ENCODE results near the gene PDE4D.

The PDE4D gene

GRCh38 chr5:59358005-59358861, 535.3 kb downstream of the PDE4D start:
- DNase-seq (ENCODE audit: low spot score), result no peak

- no peak for DNase-seq (ENCODE audit: low spot score)
Observed at GRCh38 chr5:59357381-59357977, 536.0 kb downstream of the PDE4D start.

GRCh38 chr5:59356813-59357380, 536.6 kb downstream of the PDE4D start:
- DNase-seq (ENCODE audit: low spot score), result no peak

- DNase-seq (ENCODE audit: low spot score), result no peak
Observed at GRCh38 chr5:59354811-59355210, 538.7 kb downstream of the PDE4D start.

- no peak for DNase-seq (ENCODE audit: low spot score)
Observed at GRCh38 chr5:59354274-59354673, 539.3 kb downstream of the PDE4D start.

GRCh38 chr5:59351076-59351794, 542.3 kb downstream of the PDE4D start:
- no peak for DNase-seq (ENCODE audit: low spot score)

- no peak for DNase-seq (ENCODE audit: low spot score)
Observed at GRCh38 chr5:59348189-59348588, 545.3 kb downstream of the PDE4D start.

- DNase-seq (ENCODE audit: low spot score), result no peak
Observed at GRCh38 chr5:59346982-59347381, 546.5 kb downstream of the PDE4D start.

- DNase-seq (ENCODE audit: low spot score), result no peak
Observed at GRCh38 chr5:59346514-59346913, 547.0 kb downstream of the PDE4D start.

- no peak for DNase-seq (ENCODE audit: low spot score)
Observed at GRCh38 chr5:59342181-59342580, 551.3 kb downstream of the PDE4D start.

- no peak for DNase-seq (ENCODE audit: low spot score)
Observed at GRCh38 chr5:59341760-59342159, 551.8 kb downstream of the PDE4D start.

- no peak for DNase-seq (ENCODE audit: low spot score)
Observed at GRCh38 chr5:59341155-59341554, 552.4 kb downstream of the PDE4D start.

- DNase-seq (ENCODE audit: low spot score), result no peak
Observed at GRCh38 chr5:59340637-59341036, 552.9 kb downstream of the PDE4D start.

GRCh38 chr5:59337240-59337639, 556.3 kb downstream of the PDE4D start:
- no peak for DNase-seq (ENCODE audit: low spot score)

- no peak for DNase-seq (ENCODE audit: low spot score)
Observed at GRCh38 chr5:59335544-59335943, 558.0 kb downstream of the PDE4D start.

- no peak for DNase-seq (ENCODE audit: low spot score)
Observed at GRCh38 chr5:59333416-59333815, 560.1 kb downstream of the PDE4D start.

GRCh38 chr5:59332236-59332973, 561.1 kb downstream of the PDE4D start:
- DNase-seq (ENCODE audit: low spot score), result no peak

- DNase-seq (ENCODE audit: low spot score), result no peak
Observed at GRCh38 chr5:59330680-59331079, 562.8 kb downstream of the PDE4D start.

- DNase-seq (ENCODE audit: low spot score), result no peak
Observed at GRCh38 chr5:59328709-59329296, 564.7 kb downstream of the PDE4D start.

GRCh38 chr5:59327191-59327980, 566.1 kb downstream of the PDE4D start:
- no peak for DNase-seq (ENCODE audit: low spot score)

GRCh38 chr5:59326596-59326995, 566.9 kb downstream of the PDE4D start:
- no peak for DNase-seq (ENCODE audit: low spot score)
